DOHH2 (cell line): ENCODE measurements around the gene CABLES1.

Experiments
- CTCF ChIP-seq: fragments of 200-600 bp; sonication (generic); IDR thresholded peaks from one replicate; pipeline ENCODE4 v1.5.1; 2014; ENCODE audit warnings: antibody characterized with exemption, mild to moderate bottlenecking, low read depth, low read length; ENCODE audit not compliant: poor library complexity, severe bottlenecking
- EZH2phosphoT487 ChIP-seq: fragments of 200-600 bp; sonication (generic); IDR thresholded peaks from 2 replicates; pipeline ENCODE4 v1.6.1; 2017; ENCODE audit warnings: borderline replicate concordance, mild to moderate bottlenecking, antibody characterized with exemption, low read length, moderate library complexity, mixed read lengths

GRCh38 chr18:23260926-23261590 is 125.8 kb downstream of the CABLES1 start:
- TF ChIP-seq CTCF (no peak), EZH2phosphoT487 (no peak)
